Transverse colon (tissue), 4 donors: ENCODE results near the gene FLCN. TPM values are rescaled to one million over a fixed set of nuclear protein-coding genes. Genes with fewer than 3 reads are reported as not detected.
A peak's percentile ranks its signal among the peaks of the same experiment; 100 is the strongest.
"Not testable (repeated sequence)": the region's sequence is repeated elsewhere in the genome, so short reads cannot be mapped to it uniquely, and the experiment has no call there.

Experiments used
- DNase-seq: peaks from one replicate; pipeline ENCODE4 v3.0.0-alpha.2; 2019
- H3K27ac ChIP-seq, 4 donors: fragments of 200-600 bp; sonication (generic); 2 replicates each; pipeline ENCODE4 v1.5.1; 2016 to 2018; ENCODE audit warnings: inconsistent platforms in 4 of 4
- H3K27me3 ChIP-seq: fragments of 200-600 bp; sonication (generic); 2 replicates; pipeline ENCODE4 v1.5.1; 2017; ENCODE audit warnings: inconsistent platforms
- H3K36me3 ChIP-seq, 4 donors: fragments of 200-600 bp; sonication (generic); 2 replicates each; pipeline ENCODE4 v1.5.1; 2017 to 2019; ENCODE audit warnings: inconsistent platforms in 4 of 4
- H3K4me1 ChIP-seq, 4 donors: fragments of 200-600 bp; sonication (generic); 2 replicates each; pipeline ENCODE4 v1.5.1; 2017 to 2020; ENCODE audit warnings: inconsistent platforms in 4 of 4
- H3K4me3 ChIP-seq, 4 donors: fragments of 200-600 bp; sonication (generic); 1 replicate in 1 of 4; 2 replicates in 3 of 4; pipeline versions ENCODE4 v1.5.1 to v1.6.1; 2017 to 2019; ENCODE audit warnings: inconsistent platforms in 4 of 4
- H3K9me3 ChIP-seq, 2 donors: fragments of 200-600 bp; sonication (generic); 2 replicates each; pipeline ENCODE4 v1.5.1; 2017 to 2019; ENCODE audit warnings: inconsistent platforms in 2 of 2
- CTCF ChIP-seq, 5 experiments: fragments of 200-600 bp in 3 of 5; fragments of 450-650 bp in 2 of 5; sonication (generic) in 3 of 5; IDR thresholded peaks; 1 replicate in 2 of 5; 2 replicates in 3 of 5; pipeline ENCODE4 v1.5.1; 2016 to 2017; ENCODE audit warnings: antibody characterized with exemption in 5 of 5, inconsistent platforms in 3 of 5, mild to moderate bottlenecking in 2 of 5, moderate library complexity in 1 of 5
- EP300 ChIP-seq: sonication (generic); formaldehyde crosslinking; IDR thresholded peaks from one replicate; pipeline ENCODE4 v1.6.1; 2017; ENCODE audit warnings: antibody characterized with exemption, low read depth
- POLR2A ChIP-seq: fragments of 450-650 bp; IDR thresholded peaks from one replicate; pipeline ENCODE4 v1.6.1; 2016; ENCODE audit warnings: antibody characterized with exemption, mild to moderate bottlenecking, moderate library complexity
- POLR2AphosphoS5 ChIP-seq, 3 donors: sonication (generic); formaldehyde crosslinking; IDR thresholded peaks; one replicate each; pipeline ENCODE4 v1.6.1; 2016; ENCODE audit warnings: antibody characterized with exemption in 3 of 3
- WGBS, 2 donors: methylation state at CpG; one replicate each; pipeline ENCODE4 v1.1.5; 2018; ENCODE audit warnings: low coverage in 1 of 2; 5-methylcytosine and 5-hydroxymethylcytosine counted together
- in situ Hi-C, 4 donors: fragments of 200-750 bp; cut with MboI; loops; one replicate each; pipeline versions ENCODE4 v1.15.0 to v1.15.1; 2017; ENCODE audit warnings: low sequenced_read_pairs in 3 of 4, low pct_ligation_motif_present in 1 of 4, low pct_unique_long_range_greater_than_20kb in 1 of 4
- intact Hi-C: fragments of 100-400 bp; cut with DNase I; formaldehyde crosslinking; loops from one replicate; pipeline ENCODE4 v1.15.1; 2023; ENCODE audit warnings: low total_unique reads
- total RNA-seq, 4 donors: library from RNA; depleted of rRNA; stranded (reverse); fragments of >200 nt; gene quantifications; one replicate each; pipeline ENCODE4 v1.1.0, GENCODE V29; 2016

Gene FLCN
- total RNA-seq, 4 donors from 2014 or later: 43.0 to 560 (median 81.1) TPM

GRCh38 chr17:17196776-17197175, 40.2 kb downstream of the FLCN start:
- Histone ChIP-seq H3K27ac (no peak overlapping the region), H3K9me3 (no peaks in the 10 kb centered on the region), H3K27me3 (no peaks in the 10 kb centered on the region), H3K36me3 (no peaks in the 10 kb centered on the region), H3K4me3 (no peak overlapping the region), H3K4me1 (peaks cover 7 to 27% (median 18%) of the 10 kb centered on the region in 4 donors)
- no peak for DNase-seq
- TF ChIP-seq EP300 (no peak), POLR2A (no peak), CTCF (IDR thresholded peaks at IDR 0.05) (no peak), POLR2AphosphoS5 (IDR thresholded peaks at IDR 0.05) (no peak)
- intact Hi-C loops (no loop called here), in situ Hi-C loops (no loop called here)

GRCh38 chr17:17195466-17195865, 41.5 kb downstream of the FLCN start:
- H3K27ac ChIP-seq, intact Hi-C loops, H3K27me3 ChIP-seq, H3K36me3 ChIP-seq, in situ Hi-C loops, H3K4me3 ChIP-seq, DNase-seq, H3K9me3 ChIP-seq: not testable (repeated sequence)
- peaks cover 7 to 20% (median 13%) of the 10 kb centered on the region in 4 donors for H3K4me1 ChIP-seq
- WGBS, 2 donors: 93 to 96% methylated on average over 4 to 5 of the region's 5 CpGs

GRCh38 chr17:17191961-17192381, 45.0 kb downstream of the FLCN start:
- intact Hi-C loops: no loop called here
- in situ Hi-C loops: no loop called here
- DNase-seq: no peak
- Histone ChIP-seq H3K36me3 (no peaks in the 10 kb centered on the region), H3K27me3 (no peaks in the 10 kb centered on the region), H3K4me1 (peaks cover 5 to 15% (median 9%) of the 10 kb centered on the region in 4 donors), H3K4me3 (no peak overlapping the region), H3K27ac (peak overlapping the region; percentile 62 to 80 (median 74)), H3K9me3 (no peaks in the 10 kb centered on the region)
- 63 to 74% methylated on average over 7 to 10 of the region's 10 CpGs for WGBS, 2 donors
- TF ChIP-seq CTCF (IDR thresholded peaks at IDR 0.05) (no peak), POLR2AphosphoS5 (IDR thresholded peaks at IDR 0.05) (no peak), EP300 (no peak), POLR2A (no peak)

GRCh38 chr17:17191346-17191792, 45.6 kb downstream of the FLCN start:
- intact Hi-C loops (no loop called here), in situ Hi-C loops (no loop called here)
- no peak overlapping the region for H3K4me3 ChIP-seq
- TF ChIP-seq CTCF (IDR thresholded peaks at IDR 0.05): no peak
- no peak for TF ChIP-seq EP300
- TF ChIP-seq POLR2AphosphoS5 (IDR thresholded peaks at IDR 0.05): peak; percentile 37 to 73 (median 42)
- H3K9me3 ChIP-seq: no peaks in the 10 kb centered on the region
- no peak for DNase-seq
- no peaks in the 10 kb centered on the region for H3K27me3 ChIP-seq
- peaks cover 5 to 15% (median 9%) of the 10 kb centered on the region in 4 donors for H3K4me1 ChIP-seq
- H3K27ac ChIP-seq: peak overlapping the region; percentile 62 to 80 (median 74)
- no peaks in the 10 kb centered on the region for H3K36me3 ChIP-seq
- WGBS, 2 donors: 28 to 74% methylated on average over 4 to 11 of the region's 11 CpGs

- Histone ChIP-seq H3K4me1 (peaks cover 8 to 27% (median 14%) of the 10 kb centered on the region in 4 donors), H3K27me3 (no peaks in the 10 kb centered on the region), H3K9me3 (no peaks in the 10 kb centered on the region), H3K27ac (peak overlapping the region; percentile 62 to 80 (median 74)), H3K36me3 (no peaks in the 10 kb centered on the region), H3K4me3 (no peak overlapping the region)
- TF ChIP-seq EP300 (no peak), CTCF (IDR thresholded peaks at IDR 0.05) (no peak), POLR2AphosphoS5 (IDR thresholded peaks at IDR 0.05) (no peak), POLR2A (no peak)
- 77 to 80% methylated on average over 1 to 7 of the region's 7 CpGs for WGBS, 2 donors
- DNase-seq: no peak
- in situ Hi-C loops (no loop called here), intact Hi-C loops (no loop called here)
Measured at GRCh38 chr17:17190188-17190587, 46.8 kb downstream of the FLCN start.
